Testis (tissue), 5 donors: ENCODE results near the gene NPL. TPM values are rescaled to one million over a fixed set of nuclear protein-coding genes. Genes with fewer than 3 reads are reported as not detected.
A peak's percentile ranks its signal among the peaks of the same experiment; 100 is the strongest.

Experiments used
- DNase-seq: peaks from one replicate; pipeline ENCODE4 v3.0.0-alpha.2; 2019
- H3K27ac ChIP-seq, 2 donors: fragments of 200-600 bp; sonication (generic); one replicate each; pipeline ENCODE4 v1.5.1; 2019
- H3K27me3 ChIP-seq: fragments of 200-600 bp; sonication (generic); one replicate; pipeline ENCODE4 v1.5.1; 2019
- H3K36me3 ChIP-seq: fragments of 200-600 bp; sonication (generic); one replicate; pipeline ENCODE4 v1.5.1; 2017; ENCODE audit warnings: low read depth; ENCODE audit errors: missing control alignments
- H3K4me1 ChIP-seq: fragments of 200-600 bp; sonication (generic); one replicate; pipeline ENCODE4 v1.5.1; 2019
- H3K4me3 ChIP-seq, 2 donors: fragments of 200-600 bp; sonication (generic); one replicate each; pipeline ENCODE4 v1.5.1; 2017 to 2019
- H3K9me3 ChIP-seq: fragments of 200-600 bp; sonication (generic); one replicate; pipeline ENCODE4 v1.5.1; 2017
- POLR2A ChIP-seq: fragments of 450-650 bp; IDR thresholded peaks from one replicate; pipeline ENCODE4 v1.6.1; 2017; ENCODE audit warnings: antibody characterized with exemption, mild to moderate bottlenecking, moderate library complexity
- WGBS, 2 donors: methylation state at CpG; one replicate each; pipeline ENCODE4 v1.1.5; 2018; 5-methylcytosine and 5-hydroxymethylcytosine counted together
- intact Hi-C: fragments of 100-400 bp; cut with DNase I; formaldehyde crosslinking; loops from one replicate; pipeline ENCODE4 v1.15.1; 2023; ENCODE audit warnings: low total_unique reads
- long read RNA-seq, 2 donors: transcript quantifications; one replicate each; lab custom pipeline, GENCODE V29; 2026
- polyA plus RNA-seq: library from polyadenylated mRNA; stranded (reverse); fragments of 350-450 nt; fragmentation: Illumina TruSeq; extraction: RNeasy Lipid Tissue Mini Kit (QIAGEN cat#74804); gene quantifications from one replicate; pipeline ENCODE4 v1.2.3, GENCODE V29; 2014; ENCODE audit warnings: low read depth, low replicate concordance; ENCODE audit not compliant: insufficient read depth
- total RNA-seq, 2 donors: library from RNA; depleted of rRNA; stranded (reverse); fragments of >200 nt; gene quantifications; one replicate each; pipeline ENCODE4 v1.2.3, GENCODE V29; 2016
- TF ChIP-seq, protein P1 (sequence below), 3 experiments: fragments of 450-650 bp in 2 of 3; fragments of 200-600 bp in 1 of 3; sonication (generic) in 1 of 3; IDR thresholded peaks; one replicate each; pipeline ENCODE4 v1.5.1; 2016 to 2019; ENCODE audit warnings: antibody characterized with exemption in 3 of 3, mild to moderate bottlenecking in 2 of 3, moderate library complexity in 1 of 3

NPL gene, protein sequence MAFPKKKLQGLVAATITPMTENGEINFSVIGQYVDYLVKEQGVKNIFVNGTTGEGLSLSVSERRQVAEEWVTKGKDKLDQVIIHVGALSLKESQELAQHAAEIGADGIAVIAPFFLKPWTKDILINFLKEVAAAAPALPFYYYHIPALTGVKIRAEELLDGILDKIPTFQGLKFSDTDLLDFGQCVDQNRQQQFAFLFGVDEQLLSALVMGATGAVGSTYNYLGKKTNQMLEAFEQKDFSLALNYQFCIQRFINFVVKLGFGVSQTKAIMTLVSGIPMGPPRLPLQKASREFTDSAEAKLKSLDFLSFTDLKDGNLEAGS
- total RNA-seq (10 to 100 TPM; 11.1 to 21.6 TPM), polyA plus RNA-seq (22.5 TPM)
- long read RNA-seq, donor 1 = 0 reads
- long read RNA-seq, donor 2 = 0 reads

DNA sequence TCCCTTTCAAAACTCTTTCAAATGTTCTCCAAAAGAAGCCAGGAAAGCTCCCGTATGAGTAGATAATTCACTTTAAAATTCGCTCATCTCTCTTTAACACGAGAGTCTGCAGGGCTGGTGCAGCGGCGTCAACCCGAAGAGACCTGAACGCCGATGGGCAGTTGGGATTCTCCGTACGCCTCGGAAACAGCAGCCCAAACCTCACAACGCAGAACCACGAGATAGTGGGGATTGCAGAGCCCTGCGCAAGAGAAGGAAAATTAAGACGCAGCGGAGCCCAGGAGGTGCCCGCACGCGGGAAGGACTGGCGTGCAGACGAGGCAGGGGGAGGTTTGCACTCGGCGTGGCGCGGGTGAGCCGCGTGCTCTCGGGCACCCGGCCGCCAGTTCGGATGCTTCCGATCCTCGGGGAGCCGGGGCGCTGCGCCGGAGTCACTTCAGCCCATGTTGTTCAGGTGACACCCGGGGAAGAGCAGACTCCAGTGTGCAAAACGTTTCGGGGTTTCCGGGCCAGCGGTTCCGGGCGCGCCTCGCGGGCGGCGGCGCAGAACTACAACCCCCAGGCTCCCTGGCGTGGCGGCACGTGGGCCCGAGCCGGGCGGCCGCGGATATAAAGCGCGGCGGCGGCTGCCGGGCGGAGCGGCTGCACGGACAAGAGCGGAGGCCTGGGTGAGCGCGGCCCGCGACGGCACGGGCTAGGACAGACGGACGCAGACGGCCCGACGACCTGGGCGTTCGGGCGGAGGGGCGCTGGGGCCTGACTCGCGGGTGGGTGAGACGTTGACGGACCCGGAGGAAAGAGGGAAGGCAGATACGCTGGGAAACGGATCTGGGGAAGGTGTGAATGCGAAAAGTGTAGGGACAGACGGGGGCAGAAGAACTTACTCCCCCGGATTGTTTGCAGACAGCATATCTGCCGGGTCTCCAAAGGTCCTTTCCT, at the start of gene NPL:
TSS of gene NPL (plus strand) at position 636 of the 939 bp plus-strand sequence. CDS start 4,599 bp downstream, outside the sequence.
- intact Hi-C loops = loop anchor here (10.0 kb wide), 1 partner anchor 705 kb away; no protein-coding TSS in a partner anchor
- WGBS, 2 donors = 1% methylated on average over 37 to 61 of the region's 93 CpGs
- peak; percentile 85 for DNase-seq

DNA sequence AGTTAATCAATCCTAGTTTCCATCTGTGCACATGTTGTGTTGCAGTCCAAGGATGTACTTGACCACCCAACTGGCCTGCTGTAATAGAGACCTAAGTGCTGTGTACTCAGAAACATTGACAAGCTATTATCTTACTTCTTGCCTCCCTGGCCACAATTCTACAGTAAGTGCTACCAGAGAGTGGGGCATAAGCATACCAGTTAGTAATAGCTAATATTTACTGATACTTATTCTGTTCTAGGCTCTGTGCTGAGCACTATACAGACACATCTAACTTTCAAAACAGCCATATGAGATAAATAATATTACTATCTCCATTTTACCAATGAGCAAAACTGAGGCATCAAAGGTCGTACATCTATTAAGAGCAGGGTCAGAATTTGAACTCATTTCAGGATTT, 49.5 kb upstream of the NPL start:
- Histone ChIP-seq H3K36me3 (no peaks in the 10 kb centered on the region), H3K27ac (no peak overlapping the region), H3K9me3 (no peaks in the 10 kb centered on the region), H3K27me3 (no peaks in the 10 kb centered on the region), H3K4me1 (peaks cover 23% of the 10 kb centered on the region), H3K4me3 (no peak overlapping the region)
- no peak for DNase-seq
- intact Hi-C loops = no loop called here
- 78 to 87% methylated on average over 1 of the region's 1 CpG for WGBS, 2 donors
- no peak for TF ChIP-seq POLR2A
- TF ChIP-seq, protein P1, sequence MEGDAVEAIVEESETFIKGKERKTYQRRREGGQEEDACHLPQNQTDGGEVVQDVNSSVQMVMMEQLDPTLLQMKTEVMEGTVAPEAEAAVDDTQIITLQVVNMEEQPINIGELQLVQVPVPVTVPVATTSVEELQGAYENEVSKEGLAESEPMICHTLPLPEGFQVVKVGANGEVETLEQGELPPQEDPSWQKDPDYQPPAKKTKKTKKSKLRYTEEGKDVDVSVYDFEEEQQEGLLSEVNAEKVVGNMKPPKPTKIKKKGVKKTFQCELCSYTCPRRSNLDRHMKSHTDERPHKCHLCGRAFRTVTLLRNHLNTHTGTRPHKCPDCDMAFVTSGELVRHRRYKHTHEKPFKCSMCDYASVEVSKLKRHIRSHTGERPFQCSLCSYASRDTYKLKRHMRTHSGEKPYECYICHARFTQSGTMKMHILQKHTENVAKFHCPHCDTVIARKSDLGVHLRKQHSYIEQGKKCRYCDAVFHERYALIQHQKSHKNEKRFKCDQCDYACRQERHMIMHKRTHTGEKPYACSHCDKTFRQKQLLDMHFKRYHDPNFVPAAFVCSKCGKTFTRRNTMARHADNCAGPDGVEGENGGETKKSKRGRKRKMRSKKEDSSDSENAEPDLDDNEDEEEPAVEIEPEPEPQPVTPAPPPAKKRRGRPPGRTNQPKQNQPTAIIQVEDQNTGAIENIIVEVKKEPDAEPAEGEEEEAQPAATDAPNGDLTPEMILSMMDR (IDR thresholded peaks at IDR 0.05) = no peak

More for the DNA sequence above, at the start of gene NPL:
- H3K36me3 ChIP-seq = no peaks in the 10 kb centered on the region
- no peaks in the 10 kb centered on the region for H3K4me1 ChIP-seq
- H3K4me3 ChIP-seq = peak within 1 kb of the TSS; percentile 58 to 82
- TF ChIP-seq, protein P1 (IDR thresholded peaks at IDR 0.05) = peak in 1 of 3 experiments; percentile 4
- TF ChIP-seq POLR2A = peak; percentile 44
- H3K9me3 ChIP-seq = no peaks in the 10 kb centered on the region
- H3K27ac ChIP-seq = peak within 1 kb of the TSS; percentile 58 to 75
- no peaks in the 10 kb centered on the region for H3K27me3 ChIP-seq

DNA sequence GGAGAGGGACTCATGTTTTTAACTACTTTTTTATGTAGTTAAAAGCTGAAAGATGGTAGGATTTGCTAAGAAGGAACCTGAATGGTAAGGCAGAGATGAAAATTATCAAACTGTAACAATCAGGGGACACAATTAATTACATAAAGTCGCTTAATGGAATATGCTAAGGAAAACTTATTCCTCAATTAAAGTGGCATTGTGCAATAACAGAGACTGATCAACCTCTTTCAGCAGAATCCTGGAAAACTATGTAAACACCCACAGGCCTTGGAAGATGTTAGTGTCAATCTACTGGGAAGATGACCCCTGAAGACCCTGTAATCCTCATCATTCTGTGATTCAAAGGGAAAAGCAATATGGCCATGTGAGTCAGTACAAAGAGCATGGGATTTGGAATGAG, 46.8 kb upstream of the NPL start:
- H3K4me1 ChIP-seq = peaks cover 22% of the 10 kb centered on the region
- TF ChIP-seq, protein P1 (IDR thresholded peaks at IDR 0.05) = no peak
- TF ChIP-seq POLR2A = no peak
- H3K9me3 ChIP-seq = no peaks in the 10 kb centered on the region
- WGBS, 2 donors = 70 to 76% methylated on average over 1 of the region's 1 CpG
- no peak overlapping the region for H3K4me3 ChIP-seq
- no peak for DNase-seq
- no peaks in the 10 kb centered on the region for H3K27me3 ChIP-seq
- no peaks in the 10 kb centered on the region for H3K36me3 ChIP-seq
- no peak overlapping the region for H3K27ac ChIP-seq
- intact Hi-C loops = no loop called here

DNA sequence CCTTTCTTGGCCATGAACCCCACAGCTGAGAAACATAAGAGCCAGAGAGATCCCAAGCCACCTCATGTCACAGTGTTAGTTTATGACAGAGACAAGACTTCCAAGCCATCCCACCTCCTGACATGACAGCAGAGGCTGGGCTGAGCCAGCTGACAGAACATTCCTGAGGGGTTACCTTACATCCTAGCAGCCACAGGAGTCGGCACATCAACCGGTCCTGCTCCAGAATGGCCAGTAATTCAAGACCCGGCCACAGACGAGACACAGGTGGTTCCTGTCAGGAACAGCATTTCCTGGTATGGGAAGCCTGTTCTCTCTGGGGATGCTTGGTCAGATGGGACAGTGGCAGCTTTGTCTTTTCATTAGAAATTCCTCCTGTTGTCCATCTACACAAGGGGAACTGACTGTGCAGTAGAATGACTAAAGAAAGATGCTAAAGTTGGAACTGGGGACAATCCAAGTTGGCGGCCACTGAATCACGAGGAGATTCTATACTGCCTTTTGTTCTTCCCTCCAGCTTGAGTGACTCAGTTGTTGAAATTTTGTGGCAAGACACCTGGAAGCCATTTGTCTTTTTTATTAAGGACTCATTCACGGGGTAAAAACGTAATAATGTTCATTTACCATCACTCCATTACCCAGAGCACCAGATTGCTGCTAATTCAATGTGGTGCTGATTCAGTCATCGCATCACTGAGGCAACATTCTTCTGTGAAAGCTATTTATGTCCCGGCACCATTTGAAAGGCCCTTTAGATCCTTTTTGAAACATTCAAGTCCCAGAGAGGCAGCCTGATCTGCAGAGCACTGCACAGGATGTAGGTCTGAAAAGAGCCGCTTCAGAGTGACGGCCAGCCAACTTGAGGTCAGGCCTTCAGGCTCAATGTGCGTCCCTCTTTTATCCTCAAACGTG, 37.2 kb upstream of the NPL start:
- no peaks in the 10 kb centered on the region for H3K4me1 ChIP-seq
- no peaks in the 10 kb centered on the region for H3K9me3 ChIP-seq
- no peaks in the 10 kb centered on the region for H3K27me3 ChIP-seq
- H3K4me3 ChIP-seq = no peak overlapping the region
- DNase-seq = no peak
- 82% methylated on average over 12 to 14 of the region's 14 CpGs for WGBS, 2 donors
- intact Hi-C loops = no loop called here
- TF ChIP-seq, protein P1 (IDR thresholded peaks at IDR 0.05) = no peak
- TF ChIP-seq POLR2A = no peak
- no peaks in the 10 kb centered on the region for H3K36me3 ChIP-seq
- H3K27ac ChIP-seq = no peak overlapping the region
